ENCODE measurements around the gene GPR84. TPM values are rescaled to one million over a fixed set of nuclear protein-coding genes. Genes with fewer than 3 reads are reported as not detected.
A peak's percentile ranks its signal among the peaks of the same experiment; 100 is the strongest.

The GPR84 gene
- not detected in 2 replicates for polyA plus RNA-seq (2014; cell fraction: cytosol; rRNA removed)
- not detected in 2 replicates for polyA plus RNA-seq (2014; cell fraction: nucleus; rRNA removed)

DNA sequence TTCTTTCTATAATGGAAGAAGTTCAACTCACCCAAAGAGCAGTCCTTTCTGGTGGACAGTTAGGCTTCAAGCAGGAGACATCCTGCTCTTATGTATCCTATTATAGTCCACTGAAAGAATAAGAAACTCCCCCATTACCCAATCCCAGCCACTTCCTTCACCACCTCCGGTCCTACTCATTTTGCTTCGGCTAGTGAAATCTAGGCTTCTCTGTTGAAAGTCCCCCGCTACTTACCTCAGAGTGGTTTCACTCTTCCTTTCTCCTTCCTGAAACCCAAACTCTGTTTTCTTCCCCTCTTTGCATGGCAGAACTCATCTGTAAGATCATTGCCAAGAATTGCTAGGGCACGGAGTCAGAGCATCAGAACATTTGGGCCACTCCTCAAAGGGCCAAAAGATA, at the start of gene GPR84:
GPR84 (minus strand) TSS at position 74 of the 400 bp plus-strand sequence. CDS start 635 bp downstream, outside the sequence.
- no peak for DNase-seq (ENCODE audit: low spot score)

- DNase-seq (ENCODE audit: low spot score): no peak
Observed at GRCh38 chr12:54413284-54414190, 49.3 kb upstream of the GPR84 start.

DNA sequence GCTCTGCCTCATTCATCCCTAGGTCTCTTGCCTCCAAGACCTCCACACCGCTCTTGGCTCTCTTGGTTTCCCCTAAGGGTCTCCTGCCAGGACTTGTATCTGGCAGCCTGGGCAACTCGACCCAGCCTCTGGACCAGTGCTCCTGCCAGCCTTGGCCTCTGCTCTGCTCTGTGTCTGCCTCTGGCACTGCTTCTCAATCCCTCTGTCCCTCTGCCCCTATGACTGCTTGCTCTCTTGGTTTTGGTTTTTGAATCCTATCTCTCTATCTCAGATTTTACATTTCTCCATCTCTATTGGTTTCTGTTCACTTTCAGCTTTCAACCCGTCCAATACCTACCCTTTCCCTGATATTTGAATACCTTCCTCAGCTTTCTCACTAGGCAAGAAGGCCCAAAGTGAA, 48.5 kb upstream of the GPR84 start:
- DNase-seq (ENCODE audit: low spot score): no peak

DNA sequence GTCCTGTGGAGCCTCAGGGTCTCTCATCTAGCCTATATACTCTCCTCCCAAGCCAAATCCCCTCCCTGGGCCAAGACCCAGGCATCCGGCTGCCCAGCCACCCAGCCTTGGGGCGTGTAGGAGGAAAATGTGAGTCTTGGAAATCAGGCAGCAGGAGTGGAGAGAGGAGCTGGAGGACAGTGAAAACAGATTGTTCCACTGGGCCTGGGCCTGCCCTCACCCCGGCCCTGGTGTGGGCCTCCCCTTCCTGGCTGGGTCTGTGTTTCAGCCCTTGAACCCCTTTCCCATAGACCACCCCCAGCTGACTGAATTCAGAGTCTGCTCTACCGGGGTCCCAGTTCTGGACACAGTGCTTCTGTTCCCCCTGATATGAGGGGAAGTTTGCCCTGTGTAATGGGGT, 48.1 kb upstream of the GPR84 start:
- DNase-seq (ENCODE audit: low spot score): no peak

- DNase-seq (ENCODE audit: low spot score): no peak
Observed at GRCh38 chr12:54411391-54412241, 47.3 kb upstream of the GPR84 start.

DNA sequence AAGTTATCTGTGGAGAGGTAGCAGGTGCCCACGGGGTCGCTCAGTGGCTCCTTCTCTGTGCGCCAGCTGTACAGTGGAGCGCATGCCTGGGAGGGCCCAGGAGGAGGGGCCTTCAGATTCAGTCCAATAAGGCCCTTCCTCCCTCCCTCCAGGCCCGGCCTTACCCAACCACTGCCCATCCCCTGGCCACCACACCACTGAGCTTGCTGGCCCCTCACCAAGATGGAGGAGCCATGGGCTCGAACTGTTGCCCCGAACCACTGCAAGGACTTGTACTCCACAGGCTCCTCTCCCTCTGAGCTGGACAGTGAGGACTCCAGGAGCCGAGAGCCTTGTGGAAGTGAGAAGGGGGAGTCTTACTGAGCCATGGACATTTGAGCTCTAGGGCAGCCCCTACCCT, 45.0 kb upstream of the GPR84 start:
- no peak for DNase-seq (ENCODE audit: low spot score)

DNA sequence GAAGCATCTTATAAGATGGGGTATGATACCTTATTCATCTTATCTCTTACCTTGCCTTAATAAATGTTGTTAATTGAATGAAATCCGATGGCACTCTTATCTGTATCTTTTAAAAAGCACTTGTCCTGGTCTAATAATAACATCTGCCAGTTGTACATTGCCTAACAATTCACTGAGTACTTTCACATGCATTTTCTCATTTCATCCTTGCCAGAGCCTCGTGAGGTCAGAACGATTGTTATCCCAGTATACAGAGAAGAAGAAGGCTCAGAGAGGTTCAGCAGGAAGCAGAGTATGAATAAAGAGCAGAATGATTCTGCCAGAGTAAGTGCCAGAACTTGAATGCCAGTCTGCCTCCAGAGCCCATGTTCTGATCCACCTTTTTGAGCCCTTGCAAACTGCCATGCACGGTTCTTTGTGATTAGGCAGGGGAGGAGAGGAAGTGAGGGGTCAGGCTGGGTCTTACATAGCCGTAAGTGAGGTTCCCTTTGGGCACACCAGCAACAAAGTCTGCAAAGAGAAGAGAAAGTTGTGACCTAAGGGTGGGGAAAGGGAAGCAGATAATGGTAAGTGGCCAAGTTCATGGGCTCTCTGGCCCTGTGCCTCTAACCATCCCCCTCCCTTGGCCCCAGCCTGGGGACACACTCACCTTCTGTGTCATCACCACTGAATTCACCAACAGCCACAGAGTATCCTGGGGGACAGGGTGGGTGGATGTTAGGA, 43.1 kb upstream of the GPR84 start:
- no peak for DNase-seq (ENCODE audit: low spot score)

DNA sequence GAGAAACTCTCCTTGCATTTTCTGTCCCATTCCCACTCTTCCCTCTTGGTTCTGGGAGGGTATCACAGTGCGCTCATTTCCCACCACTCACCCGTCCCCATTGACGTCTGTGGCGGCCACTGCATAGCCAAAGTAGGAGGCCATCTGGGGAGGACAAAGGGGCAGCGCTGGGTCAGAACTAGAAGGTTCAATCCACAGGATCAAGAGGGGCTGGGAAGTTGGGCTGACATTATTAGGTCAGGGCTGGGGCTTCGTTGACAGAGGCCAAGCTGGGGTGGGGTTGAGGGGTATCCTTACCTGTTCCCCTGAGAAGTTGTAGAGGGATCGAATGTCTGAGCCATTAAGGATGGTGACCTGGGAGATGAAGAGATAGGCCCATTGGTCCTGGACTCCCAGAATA, 41.3 kb upstream of the GPR84 start:
- DNase-seq (ENCODE audit: low spot score): no peak

GRCh38 chr12:54405106-54405505, 40.8 kb upstream of the GPR84 start:
- DNase-seq (ENCODE audit: low spot score): no peak

GRCh38 chr12:54404061-54405004, 40.0 kb upstream of the GPR84 start:
- peak; percentile 59 for DNase-seq (ENCODE audit: low spot score)

DNA sequence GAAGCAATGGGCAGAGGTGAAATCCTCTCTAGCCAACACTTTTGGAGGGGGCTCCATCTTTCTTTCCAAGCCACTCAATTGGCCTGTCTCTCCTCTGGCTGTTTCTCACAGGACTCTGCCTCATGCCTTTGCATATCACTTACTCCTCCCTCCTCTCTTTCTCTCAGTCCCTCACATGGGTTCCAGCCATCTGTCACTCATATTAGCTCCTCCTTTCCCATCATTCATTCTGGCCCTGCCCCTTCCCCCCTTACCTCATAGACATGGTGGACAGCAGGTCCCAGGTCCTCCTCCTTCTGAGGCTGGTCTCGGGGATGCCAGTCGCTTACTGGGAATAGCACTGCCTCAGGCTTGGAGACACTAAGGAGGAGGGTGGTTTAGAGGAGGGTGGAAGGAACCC, 36.8 kb upstream of the GPR84 start:
- no peak for DNase-seq (ENCODE audit: low spot score)

- peak; percentile 83 for DNase-seq (ENCODE audit: low spot score)
Observed at GRCh38 chr12:54398995-54399793, 34.9 kb upstream of the GPR84 start.

DNA sequence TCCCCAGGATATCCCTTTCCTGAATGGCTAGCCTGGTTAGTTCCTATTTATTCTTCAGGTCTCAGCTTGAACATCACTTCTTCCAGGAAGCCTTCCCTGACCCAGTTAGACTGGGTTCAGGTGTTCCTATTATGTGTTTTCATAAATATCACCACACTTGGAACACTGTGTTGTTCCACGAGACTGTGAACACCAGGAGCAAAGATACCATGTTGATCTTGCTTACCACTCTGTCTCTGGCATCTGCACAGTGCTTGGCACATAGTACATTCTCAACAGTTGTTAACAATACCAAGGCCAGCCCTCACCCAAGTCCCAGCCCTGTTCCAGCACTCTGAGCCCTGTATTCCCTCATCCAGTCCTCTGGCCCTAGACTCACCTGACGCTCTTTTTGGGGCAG, 33.9 kb upstream of the GPR84 start:
- DNase-seq (ENCODE audit: low spot score): no peak

GRCh38 chr12:54397157-54397556, 32.9 kb upstream of the GPR84 start:
- DNase-seq (ENCODE audit: low spot score): no peak

- DNase-seq (ENCODE audit: low spot score): no peak
Observed at GRCh38 chr12:54395545-54395944, 31.3 kb upstream of the GPR84 start.

GRCh38 chr12:54394986-54395385, 30.7 kb upstream of the GPR84 start:
- DNase-seq (ENCODE audit: low spot score): no peak

DNA sequence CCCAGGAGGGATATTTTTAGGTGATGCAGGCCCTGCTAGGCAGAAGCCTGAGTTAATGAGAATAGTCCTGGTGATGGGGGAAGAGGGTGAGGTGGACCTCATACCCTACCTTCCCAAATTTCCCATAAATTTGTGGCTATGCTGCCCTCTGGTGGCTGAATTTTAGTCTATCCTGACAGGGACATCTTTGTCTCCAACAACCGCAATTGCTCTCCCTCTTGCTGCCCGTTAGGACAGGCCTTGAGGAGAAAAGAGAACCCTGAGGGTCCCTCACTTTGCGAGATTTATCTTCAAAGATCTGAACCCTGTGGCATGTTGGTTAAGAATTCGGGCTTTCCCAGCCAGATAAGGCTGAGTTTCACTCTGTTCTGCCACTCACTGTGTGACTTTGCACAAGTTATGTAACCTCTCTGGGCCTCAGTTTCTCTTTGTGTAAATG, 30.0 kb upstream of the GPR84 start:
- peak; percentile 70 for DNase-seq (ENCODE audit: low spot score)

DNA sequence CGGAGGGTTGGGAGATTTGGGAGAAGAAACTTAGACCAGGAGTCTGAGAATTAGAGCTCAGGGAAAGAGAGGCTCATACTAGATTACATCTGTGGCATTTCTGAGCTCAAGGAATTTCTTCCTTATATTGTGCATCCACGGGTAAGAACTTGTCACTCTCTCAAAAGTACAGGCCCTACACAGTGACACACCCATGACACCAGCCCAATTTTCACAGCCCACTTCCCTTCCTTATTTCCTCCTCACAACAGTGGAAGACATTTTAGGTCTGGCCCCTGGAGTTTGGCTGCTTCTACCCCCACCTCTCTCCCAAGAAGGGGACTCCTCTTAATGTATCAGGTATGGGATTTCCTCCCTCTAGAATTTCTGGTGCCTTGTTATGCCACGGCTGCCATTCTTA, 29.5 kb upstream of the GPR84 start:
- DNase-seq (ENCODE audit: low spot score): no peak

DNA sequence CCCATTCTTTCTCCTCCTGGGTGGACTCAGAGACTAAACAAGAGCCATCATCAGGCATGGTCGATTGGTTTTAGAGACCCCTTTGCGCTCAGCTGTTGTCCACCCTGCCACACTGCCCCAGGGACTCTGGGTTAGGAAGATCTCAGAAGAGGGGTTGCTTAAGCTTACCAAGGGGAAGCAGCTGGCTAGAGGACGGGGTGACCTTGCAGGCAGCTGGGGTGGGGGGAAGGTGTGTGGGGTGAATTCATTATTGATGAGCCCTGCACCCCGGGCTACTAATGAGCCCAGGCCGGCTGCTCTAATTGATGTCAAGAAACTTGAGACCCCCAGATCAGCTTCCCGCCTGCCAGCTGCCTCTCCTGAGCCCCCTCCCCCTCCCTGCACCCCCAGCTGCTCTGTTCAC, 28.9 kb upstream of the GPR84 start:
- DNase-seq (ENCODE audit: low spot score): no peak

Data from SK-N-DZ (cell line).